GM13977 (cell line): ENCODE data around the gene HTR3C.

ENCODE experiments used
- DNase-seq: peaks from one replicate; pipeline ENCODE4 v3.0.0; 2012; ENCODE audit warnings: low spot score
- in situ Hi-C: fragments of 300-500 bp; cut with MboI; formaldehyde crosslinking; loops from one replicate; pipeline ENCODE4 v1.12.0; 2022; ENCODE audit warnings: low sequenced_read_pairs, low pct_unique_long_range_greater_than_20kb, mixed read lengths, inconsistent platforms; ENCODE audit not compliant: unreplicated experiment
- TF ChIP-seq, protein P1 (sequence below): IDR thresholded peaks from 2 replicates; pipeline ENCODE4 v1.5.1; 2012; ENCODE audit warnings: mild to moderate bottlenecking, control low read depth; ENCODE audit not compliant: insufficient read depth; ENCODE audit errors: extremely low read depth, missing control alignments

Gene HTR3C

DNA sequence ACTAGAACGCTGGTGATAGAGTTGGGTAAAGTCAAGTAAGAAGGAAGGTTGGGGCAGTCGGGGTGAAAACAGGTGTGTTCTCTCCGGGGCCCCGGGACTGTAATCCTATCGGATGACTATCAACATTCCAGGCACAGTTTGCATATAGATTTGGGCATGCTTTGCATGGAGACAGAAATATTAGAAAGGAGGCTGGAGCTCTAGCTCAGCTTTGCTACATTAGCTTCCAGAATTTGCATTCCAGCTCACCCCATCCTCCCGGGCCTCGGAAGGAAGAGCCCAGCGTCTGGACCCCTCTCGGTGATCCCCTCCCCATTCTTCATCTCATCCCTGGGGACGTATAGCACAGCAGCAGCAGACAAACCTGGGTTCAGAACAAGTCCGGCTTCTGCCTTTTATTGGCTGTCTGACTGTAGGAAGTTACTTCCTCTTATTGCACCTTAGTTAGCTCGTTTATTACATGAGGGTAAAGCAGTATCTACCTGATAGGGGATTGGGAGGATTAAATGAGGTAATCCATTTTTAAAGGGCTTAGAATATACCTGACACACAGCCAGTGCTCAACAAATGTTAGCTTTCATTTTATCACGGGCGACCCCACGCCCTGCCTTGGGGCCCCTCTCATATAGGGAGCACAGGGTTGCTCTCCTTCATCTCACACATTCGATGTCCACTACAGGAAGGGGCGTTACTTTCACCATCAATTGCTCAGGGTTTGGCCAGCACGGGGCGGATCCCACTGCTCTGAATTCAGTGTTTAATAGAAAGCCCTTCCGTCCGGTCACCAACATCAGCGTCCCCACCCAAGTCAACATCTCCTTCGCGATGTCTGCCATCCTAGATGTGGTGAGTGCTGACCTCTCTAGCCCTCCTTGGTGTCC, 47.2 kb downstream of the HTR3C start:
- TF ChIP-seq, protein P1, sequence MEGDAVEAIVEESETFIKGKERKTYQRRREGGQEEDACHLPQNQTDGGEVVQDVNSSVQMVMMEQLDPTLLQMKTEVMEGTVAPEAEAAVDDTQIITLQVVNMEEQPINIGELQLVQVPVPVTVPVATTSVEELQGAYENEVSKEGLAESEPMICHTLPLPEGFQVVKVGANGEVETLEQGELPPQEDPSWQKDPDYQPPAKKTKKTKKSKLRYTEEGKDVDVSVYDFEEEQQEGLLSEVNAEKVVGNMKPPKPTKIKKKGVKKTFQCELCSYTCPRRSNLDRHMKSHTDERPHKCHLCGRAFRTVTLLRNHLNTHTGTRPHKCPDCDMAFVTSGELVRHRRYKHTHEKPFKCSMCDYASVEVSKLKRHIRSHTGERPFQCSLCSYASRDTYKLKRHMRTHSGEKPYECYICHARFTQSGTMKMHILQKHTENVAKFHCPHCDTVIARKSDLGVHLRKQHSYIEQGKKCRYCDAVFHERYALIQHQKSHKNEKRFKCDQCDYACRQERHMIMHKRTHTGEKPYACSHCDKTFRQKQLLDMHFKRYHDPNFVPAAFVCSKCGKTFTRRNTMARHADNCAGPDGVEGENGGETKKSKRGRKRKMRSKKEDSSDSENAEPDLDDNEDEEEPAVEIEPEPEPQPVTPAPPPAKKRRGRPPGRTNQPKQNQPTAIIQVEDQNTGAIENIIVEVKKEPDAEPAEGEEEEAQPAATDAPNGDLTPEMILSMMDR, result no peak
- no peak for DNase-seq
- in situ Hi-C loops, result no loop called here
